Measurements from ENCODE around the gene TUBB6. TPM values are rescaled to one million over a fixed set of nuclear protein-coding genes. Genes with fewer than 3 reads are reported as not detected.

TUBB6 gene
- total and polyA plus RNA-seq, 7 experiments from 2014 or later = 0.70 to 16.5 (median 3.2) TPM

DNA sequence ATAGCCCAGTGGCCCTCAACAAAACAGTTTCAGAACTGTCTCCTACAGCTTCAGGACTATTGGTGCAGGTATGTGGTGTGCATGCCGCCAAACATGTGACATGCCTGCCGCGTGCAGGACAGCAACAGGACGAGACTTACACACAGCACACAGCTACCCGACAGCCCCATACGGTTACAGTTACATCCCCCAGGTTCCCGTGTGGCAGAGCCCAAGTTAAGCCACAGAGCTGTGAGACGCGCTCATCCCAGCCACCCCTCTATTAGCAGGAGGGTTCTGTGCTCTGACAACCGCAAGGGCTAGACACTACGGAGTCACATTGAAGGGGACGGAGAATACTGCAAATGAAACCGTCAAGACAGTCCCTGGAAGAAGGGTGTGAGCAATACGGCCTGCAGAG lies 16.4 kb upstream of the TUBB6 start:
- ChIA-PET POLR2A (no interaction called here), CTCF (no interaction called here)
- H3K36me3 ChIP-seq (ENCODE audit: control insufficient read depth in 2 of 3, insufficient read depth in 3 of 3, low read length in 3 of 3) = no peaks in the 10 kb centered on the region
- Mint-ChIP-seq H3K27ac (no peak overlapping the region), H3K27me3 (peaks cover 29 to 61% (median 39%) of the 10 kb centered on the region in 5 donors), H3K4me1 (peaks cover 0 to 3% (median 0%) of the 10 kb centered on the region in 7 donors), H3K9me3 (peaks cover 0 to 2% (median 0%) of the 10 kb centered on the region in 11 donors), H3K36me3 (no peaks in the 10 kb centered on the region), H3K4me3 (no peak overlapping the region)
- intact Hi-C loops (cut with micrococcal nuclease) = no loop called here
- H3K4me3 ChIP-seq (ENCODE audit: low read length) = no peak overlapping the region
- DNase-seq (no peak), ATAC-seq (no peak)
- H3K9me3 ChIP-seq (ENCODE audit: control insufficient read depth in 2 of 3, low read length in 3 of 3) = no peaks in the 10 kb centered on the region
- H3K4me1 ChIP-seq (ENCODE audit: control insufficient read depth in 2 of 2, insufficient read depth in 2 of 2, low read length in 2 of 2) = no peaks in the 10 kb centered on the region
- H3K27me3 ChIP-seq (ENCODE audit: control insufficient read depth in 2 of 2, insufficient read depth in 2 of 2, low read length in 2 of 2) = no peaks in the 10 kb centered on the region
- no peak overlapping the region for H3K27ac ChIP-seq (ENCODE audit: low read depth, low read length)

DNA sequence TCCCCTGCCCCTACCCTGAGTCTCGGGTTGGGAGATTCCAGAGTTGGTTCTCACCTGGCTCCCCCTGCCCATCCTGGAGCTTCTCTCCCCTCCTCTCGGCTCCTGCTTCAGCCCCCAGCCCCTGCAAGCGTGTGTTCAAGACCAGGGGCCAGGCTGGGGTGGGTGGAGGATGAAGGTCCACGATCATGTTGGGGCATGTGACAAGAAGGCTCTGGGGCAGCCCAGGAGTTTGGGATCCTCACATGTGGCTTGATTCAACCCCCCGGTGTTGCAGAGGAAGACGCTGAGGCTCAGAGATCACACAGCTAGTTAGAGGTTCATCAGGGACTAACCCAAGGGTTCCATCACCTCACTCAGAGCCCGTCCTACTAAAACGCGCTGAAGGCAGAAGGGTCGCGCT lies 14.2 kb upstream of the TUBB6 start:
- H3K4me3 Mint-ChIP-seq = no peak overlapping the region
- H3K27me3 ChIP-seq (ENCODE audit: control insufficient read depth in 2 of 2, insufficient read depth in 2 of 2, low read length in 2 of 2) = no peaks in the 10 kb centered on the region
- H3K36me3 ChIP-seq (ENCODE audit: control insufficient read depth in 2 of 3, insufficient read depth in 3 of 3, low read length in 3 of 3) = no peaks in the 10 kb centered on the region
- no peak overlapping the region for H3K4me3 ChIP-seq (ENCODE audit: low read length)
- peaks cover 29 to 41% (median 30%) of the 10 kb centered on the region in 5 donors for H3K27me3 Mint-ChIP-seq
- H3K4me1 ChIP-seq (ENCODE audit: control insufficient read depth in 2 of 2, insufficient read depth in 2 of 2, low read length in 2 of 2) = no peaks in the 10 kb centered on the region
- POLR2A ChIA-PET = no interaction called here
- H3K9me3 Mint-ChIP-seq = peaks cover 0 to 2% (median 0%) of the 10 kb centered on the region in 11 donors
- no peaks in the 10 kb centered on the region for H3K4me1 Mint-ChIP-seq
- ATAC-seq (no peak), DNase-seq (no peak)
- H3K9me3 ChIP-seq (ENCODE audit: control insufficient read depth in 2 of 3, low read length in 3 of 3) = no peaks in the 10 kb centered on the region
- intact Hi-C loops (cut with micrococcal nuclease) = no loop called here
- CTCF ChIA-PET = no interaction called here
- H3K27ac ChIP-seq (ENCODE audit: low read depth, low read length) = no peak overlapping the region
- no peaks in the 10 kb centered on the region for H3K36me3 Mint-ChIP-seq
- no peak overlapping the region for H3K27ac Mint-ChIP-seq

DNA sequence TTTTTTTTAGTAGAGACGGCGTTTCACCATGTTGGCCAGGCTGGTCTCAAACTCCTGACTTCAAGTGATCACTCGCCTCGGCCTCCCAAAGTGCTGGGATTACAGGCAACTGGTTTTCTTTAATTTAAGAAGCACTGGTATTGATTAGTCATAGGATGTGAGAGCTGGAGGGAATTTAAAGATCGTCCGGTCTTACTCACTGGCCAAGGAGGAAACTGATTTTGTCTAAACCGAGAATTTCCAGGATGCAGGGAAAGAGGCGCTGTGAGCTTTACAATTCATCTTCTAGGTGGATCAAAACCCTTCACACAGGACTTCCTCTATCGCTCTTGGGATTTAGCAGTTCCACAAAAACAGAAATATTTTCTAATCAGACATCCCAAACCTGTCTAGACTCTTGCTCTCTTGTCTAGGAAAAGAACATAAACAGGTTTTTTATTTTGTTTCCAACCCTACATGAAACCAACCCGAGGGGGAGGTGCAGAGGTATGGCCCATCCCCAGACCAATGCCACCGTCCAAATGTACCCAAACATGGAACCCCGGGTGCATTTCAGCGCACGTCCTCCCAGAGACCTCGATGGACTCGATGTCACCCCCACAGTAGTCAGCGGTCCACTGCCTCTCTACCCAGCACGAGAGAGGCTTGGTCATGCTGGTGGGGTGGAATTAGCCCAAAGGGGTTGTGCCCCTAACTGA lies 12.5 kb upstream of the TUBB6 start:
- ATAC-seq (no peak), DNase-seq (no peak)
- H3K9me3 ChIP-seq (ENCODE audit: control insufficient read depth in 2 of 3, low read length in 3 of 3) = no peaks in the 10 kb centered on the region
- no peaks in the 10 kb centered on the region for H3K27me3 ChIP-seq (ENCODE audit: control insufficient read depth in 2 of 2, insufficient read depth in 2 of 2, low read length in 2 of 2)
- ChIA-PET CTCF (no interaction called here), POLR2A (no interaction called here)
- H3K4me1 ChIP-seq (ENCODE audit: control insufficient read depth in 2 of 2, insufficient read depth in 2 of 2, low read length in 2 of 2) = no peaks in the 10 kb centered on the region
- no peak overlapping the region for H3K4me3 ChIP-seq (ENCODE audit: low read length)
- H3K27ac ChIP-seq (ENCODE audit: low read depth, low read length) = no peak overlapping the region
- H3K4me1 Mint-ChIP-seq = no peaks in the 10 kb centered on the region
- no peak overlapping the region for H3K27ac Mint-ChIP-seq
- H3K9me3 Mint-ChIP-seq = peaks cover 0 to 3% (median 0%) of the 10 kb centered on the region in 11 donors
- intact Hi-C loops (cut with micrococcal nuclease) = no loop called here
- no peaks in the 10 kb centered on the region for H3K36me3 ChIP-seq (ENCODE audit: control insufficient read depth in 2 of 3, insufficient read depth in 3 of 3, low read length in 3 of 3)
- no peak overlapping the region for H3K4me3 Mint-ChIP-seq
- no peaks in the 10 kb centered on the region for H3K36me3 Mint-ChIP-seq
- H3K27me3 Mint-ChIP-seq = peaks cover 16 to 27% (median 21%) of the 10 kb centered on the region in 5 donors

DNA sequence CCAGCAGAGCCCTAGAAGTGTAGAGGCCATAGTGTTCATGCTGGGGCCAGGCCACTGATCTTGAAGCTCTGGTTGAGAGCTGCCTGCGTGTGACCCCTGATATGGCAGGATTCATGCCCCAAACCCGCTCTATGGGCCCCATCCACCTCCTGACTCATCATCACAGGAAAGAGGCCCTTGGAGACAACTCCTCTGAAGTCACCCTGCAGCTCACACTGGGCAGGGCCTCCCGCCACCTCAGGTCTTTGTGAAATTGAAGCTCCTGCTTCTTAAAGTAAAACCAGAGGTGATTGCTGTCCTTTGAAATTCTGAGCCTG lies 12.0 kb upstream of the TUBB6 start:
- Mint-ChIP-seq H3K27me3 (peaks cover 17 to 27% (median 24%) of the 10 kb centered on the region in 5 donors), H3K4me3 (no peak overlapping the region), H3K9me3 (peaks cover 0 to 3% (median 0%) of the 10 kb centered on the region in 11 donors), H3K27ac (no peak overlapping the region), H3K36me3 (no peaks in the 10 kb centered on the region), H3K4me1 (no peaks in the 10 kb centered on the region)
- no peaks in the 10 kb centered on the region for H3K9me3 ChIP-seq (ENCODE audit: control insufficient read depth in 2 of 3, low read length in 3 of 3)
- ATAC-seq = no peak
- no peak for DNase-seq
- no peaks in the 10 kb centered on the region for H3K4me1 ChIP-seq (ENCODE audit: control insufficient read depth in 2 of 2, insufficient read depth in 2 of 2, low read length in 2 of 2)
- CTCF ChIA-PET = no interaction called here
- POLR2A ChIA-PET = no interaction called here
- no peaks in the 10 kb centered on the region for H3K27me3 ChIP-seq (ENCODE audit: control insufficient read depth in 2 of 2, insufficient read depth in 2 of 2, low read length in 2 of 2)
- H3K4me3 ChIP-seq (ENCODE audit: low read length) = no peak overlapping the region
- no peaks in the 10 kb centered on the region for H3K36me3 ChIP-seq (ENCODE audit: control insufficient read depth in 2 of 3, insufficient read depth in 3 of 3, low read length in 3 of 3)
- H3K27ac ChIP-seq (ENCODE audit: low read depth, low read length) = no peak overlapping the region
- intact Hi-C loops (cut with micrococcal nuclease) = no loop called here

DNA sequence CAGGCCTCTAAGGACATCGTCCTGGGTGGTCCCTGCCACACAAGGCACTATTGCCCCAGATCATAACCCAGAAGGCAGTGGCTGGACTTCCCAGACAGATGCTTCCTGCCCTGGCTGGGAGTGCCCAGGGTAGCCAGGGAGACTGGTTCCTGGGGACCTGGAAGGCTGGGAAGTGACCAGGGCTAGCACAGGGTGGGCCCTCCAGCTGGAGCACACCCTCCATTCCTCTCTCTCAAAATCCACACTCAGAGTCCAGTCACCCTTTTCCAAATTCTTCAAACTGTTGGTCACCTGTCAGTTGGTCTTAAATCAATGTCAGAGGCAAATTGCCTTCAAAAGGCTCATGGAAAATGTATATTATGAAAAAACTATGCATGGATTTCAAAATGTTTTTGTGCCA lies 11.6 kb upstream of the TUBB6 start:
- H3K4me3 Mint-ChIP-seq = no peak overlapping the region
- Histone ChIP-seq H3K27me3 (ENCODE audit: control insufficient read depth in 2 of 2, insufficient read depth in 2 of 2, low read length in 2 of 2) (no peaks in the 10 kb centered on the region), H3K9me3 (ENCODE audit: control insufficient read depth in 2 of 3, low read length in 3 of 3) (no peaks in the 10 kb centered on the region), H3K4me3 (ENCODE audit: low read length) (no peak overlapping the region), H3K36me3 (ENCODE audit: control insufficient read depth in 2 of 3, insufficient read depth in 3 of 3, low read length in 3 of 3) (no peaks in the 10 kb centered on the region), H3K27ac (ENCODE audit: low read depth, low read length) (no peak overlapping the region), H3K4me1 (ENCODE audit: control insufficient read depth in 2 of 2, insufficient read depth in 2 of 2, low read length in 2 of 2) (no peaks in the 10 kb centered on the region)
- peaks cover 0 to 5% (median 0%) of the 10 kb centered on the region in 11 donors for H3K9me3 Mint-ChIP-seq
- ATAC-seq = no peak
- H3K4me1 Mint-ChIP-seq = no peaks in the 10 kb centered on the region
- CTCF ChIA-PET = no interaction called here
- no peak for DNase-seq
- POLR2A ChIA-PET = no interaction called here
- intact Hi-C loops (cut with micrococcal nuclease) = no loop called here
- H3K36me3 Mint-ChIP-seq = no peaks in the 10 kb centered on the region
- no peak overlapping the region for H3K27ac Mint-ChIP-seq
- peaks cover 14 to 24% (median 22%) of the 10 kb centered on the region in 5 donors for H3K27me3 Mint-ChIP-seq

DNA sequence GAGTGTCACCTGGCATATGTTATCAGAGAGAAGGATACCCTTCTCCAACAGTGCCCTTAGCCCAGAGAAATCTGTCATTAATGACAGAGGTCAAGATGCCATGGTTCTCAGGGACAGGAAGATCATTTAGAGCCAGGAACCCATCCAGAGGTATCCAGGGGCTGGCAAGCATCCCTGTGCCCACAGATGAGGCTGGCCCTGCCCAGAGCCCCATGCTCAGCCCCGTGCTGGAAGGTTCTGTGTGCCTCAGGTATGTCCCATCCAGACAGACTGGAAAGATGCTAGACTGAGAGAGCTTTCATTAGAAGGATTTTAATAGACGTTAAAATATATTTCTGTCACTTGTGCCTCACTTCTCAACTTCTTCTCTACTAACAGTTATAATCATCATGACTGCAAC lies 8.2 kb upstream of the TUBB6 start:
- H3K27ac ChIP-seq (ENCODE audit: low read depth, low read length) = no peak overlapping the region
- H3K36me3 ChIP-seq (ENCODE audit: control insufficient read depth in 2 of 3, insufficient read depth in 3 of 3, low read length in 3 of 3) = no peaks in the 10 kb centered on the region
- ChIA-PET CTCF (no interaction called here), POLR2A (no interaction called here)
- ATAC-seq (no peak), DNase-seq (no peak)
- no peak overlapping the region for H3K27ac Mint-ChIP-seq
- no peak overlapping the region for H3K4me3 ChIP-seq (ENCODE audit: low read length)
- H3K9me3 ChIP-seq (ENCODE audit: control insufficient read depth in 2 of 3, low read length in 3 of 3) = no peaks in the 10 kb centered on the region
- peaks cover 0 to 5% (median 0%) of the 10 kb centered on the region in 11 donors for H3K9me3 Mint-ChIP-seq
- no peaks in the 10 kb centered on the region for H3K36me3 Mint-ChIP-seq
- no peaks in the 10 kb centered on the region for H3K27me3 ChIP-seq (ENCODE audit: control insufficient read depth in 2 of 2, insufficient read depth in 2 of 2, low read length in 2 of 2)
- H3K4me1 ChIP-seq (ENCODE audit: control insufficient read depth in 2 of 2, insufficient read depth in 2 of 2, low read length in 2 of 2) = no peaks in the 10 kb centered on the region
- H3K4me1 Mint-ChIP-seq = no peaks in the 10 kb centered on the region
- intact Hi-C loops (cut with micrococcal nuclease) = no loop called here
- H3K27me3 Mint-ChIP-seq = peaks cover 14 to 24% (median 15%) of the 10 kb centered on the region in 5 donors
- H3K4me3 Mint-ChIP-seq = no peak overlapping the region

DNA sequence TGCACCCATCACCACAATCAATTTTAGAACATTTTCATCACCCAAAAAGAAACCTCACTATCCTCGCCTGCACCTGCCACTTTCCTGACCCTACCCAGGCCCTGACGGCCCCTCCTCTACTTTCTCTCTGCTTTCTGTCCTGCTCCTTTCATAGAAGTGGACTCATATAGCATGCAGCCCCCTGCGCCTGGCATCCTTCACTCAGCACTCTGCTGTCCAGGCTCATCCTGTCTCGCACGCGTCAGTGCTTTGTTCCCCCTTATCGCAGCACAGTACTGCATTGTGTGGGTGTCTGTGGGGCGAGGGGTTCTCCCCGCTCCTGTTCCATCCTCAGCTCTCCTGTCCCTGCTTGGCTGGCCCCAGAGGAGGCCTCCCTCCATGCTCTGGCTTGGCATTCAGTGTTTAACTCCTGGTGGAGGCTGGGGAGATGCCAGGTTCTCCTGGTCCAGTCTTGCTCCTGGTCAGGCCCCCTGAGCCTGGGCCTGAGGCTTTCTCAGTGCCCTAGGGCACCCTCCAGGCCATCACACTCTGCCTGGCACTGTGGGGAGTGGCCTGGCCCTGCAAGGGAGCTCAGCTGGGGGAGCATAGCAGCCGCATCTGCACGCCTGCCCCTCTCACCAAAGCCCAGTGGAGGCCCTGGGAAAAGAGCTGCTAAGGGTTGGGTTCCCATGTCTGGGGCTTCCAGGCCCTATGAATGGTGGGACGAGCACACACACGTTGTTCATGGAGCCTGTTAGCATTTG lies 6.6 kb upstream of the TUBB6 start:
- intact Hi-C loops (cut with micrococcal nuclease) = no loop called here
- CTCF ChIA-PET = no interaction called here
- no peak for DNase-seq
- Histone ChIP-seq H3K27me3 (ENCODE audit: control insufficient read depth in 2 of 2, insufficient read depth in 2 of 2, low read length in 2 of 2) (no peaks in the 10 kb centered on the region), H3K36me3 (ENCODE audit: control insufficient read depth in 2 of 3, insufficient read depth in 3 of 3, low read length in 3 of 3) (no peaks in the 10 kb centered on the region), H3K4me3 (ENCODE audit: low read length) (no peak overlapping the region), H3K27ac (ENCODE audit: low read depth, low read length) (no peak overlapping the region), H3K9me3 (ENCODE audit: control insufficient read depth in 2 of 3, low read length in 3 of 3) (no peaks in the 10 kb centered on the region), H3K4me1 (ENCODE audit: control insufficient read depth in 2 of 2, insufficient read depth in 2 of 2, low read length in 2 of 2) (no peaks in the 10 kb centered on the region)
- Mint-ChIP-seq H3K9me3 (peaks cover 0 to 5% (median 0%) of the 10 kb centered on the region in 11 donors), H3K4me3 (no peak overlapping the region), H3K4me1 (peaks cover 0 to 1% (median under 1%) of the 10 kb centered on the region in 7 donors), H3K36me3 (no peaks in the 10 kb centered on the region), H3K27me3 (peaks cover 21 to 37% (median 29%) of the 10 kb centered on the region in 5 donors), H3K27ac (no peak overlapping the region)
- POLR2A ChIA-PET = no interaction called here
- no peak for ATAC-seq
